Measurements from ENCODE around the gene PTPRG.

The PTPRG gene

GRCh38 chr3:61563313-61564271 is 2.2 kb downstream of the PTPRG start:
- no peak for DNase-seq

GRCh38 chr3:61564395-61565059 is 3.2 kb downstream of the PTPRG start:
- no peak for DNase-seq

GRCh38 chr3:61565569-61565968 is 4.2 kb downstream of the PTPRG start:
- no peak for DNase-seq

GRCh38 chr3:61568127-61568526 is 6.8 kb downstream of the PTPRG start:
- DNase-seq: no peak

GRCh38 chr3:61569856-61570580 is 8.6 kb downstream of the PTPRG start:
- DNase-seq: no peak

- no peak for DNase-seq
These were observed 9.4 kb downstream of the PTPRG start for GRCh38 chr3:61570813-61571212.

- no peak for DNase-seq
These were observed 10.4 kb downstream of the PTPRG start for GRCh38 chr3:61571516-61572336.

- DNase-seq: no peak
These were observed 11.5 kb downstream of the PTPRG start for GRCh38 chr3:61572879-61573278.

- no peak for DNase-seq
These were observed 12.1 kb downstream of the PTPRG start for GRCh38 chr3:61573441-61573840.

- no peak for DNase-seq
These were observed 13.5 kb downstream of the PTPRG start for GRCh38 chr3:61574854-61575253.

- DNase-seq: no peak
These were observed 14.5 kb downstream of the PTPRG start for GRCh38 chr3:61575893-61576292.

GRCh38 chr3:61577760-61578159 is 16.4 kb downstream of the PTPRG start:
- no peak for DNase-seq

- DNase-seq: no peak
These were observed 17.4 kb downstream of the PTPRG start for GRCh38 chr3:61578667-61579367.

GRCh38 chr3:61579685-61580084 is 18.3 kb downstream of the PTPRG start:
- no peak for DNase-seq

GRCh38 chr3:61580982-61581643 is 19.7 kb downstream of the PTPRG start:
- no peak for DNase-seq

GRCh38 chr3:61582287-61582686 is 20.9 kb downstream of the PTPRG start:
- DNase-seq: no peak

GRCh38 chr3:61582846-61583245 is 21.5 kb downstream of the PTPRG start:
- no peak for DNase-seq

- no peak for DNase-seq
These were observed 22.8 kb downstream of the PTPRG start for GRCh38 chr3:61583890-61584875.

GRCh38 chr3:61589856-61590255 is 28.5 kb downstream of the PTPRG start:
- no peak for DNase-seq

GRCh38 chr3:61591300-61591699 is 29.9 kb downstream of the PTPRG start:
- no peak for DNase-seq

All from NCI-H187 treated with DMSO at 0.1 percent for 48 hours (cell line).